ENCODE measurements around the gene ASTN2. TPM values are rescaled to one million over a fixed set of nuclear protein-coding genes. Genes with fewer than 3 reads are reported as not detected.

The ASTN2 gene
- total RNA-seq, 3 donors from 2014 or later: 1.7 to 1.8 (median 1.7) TPM

DNA sequence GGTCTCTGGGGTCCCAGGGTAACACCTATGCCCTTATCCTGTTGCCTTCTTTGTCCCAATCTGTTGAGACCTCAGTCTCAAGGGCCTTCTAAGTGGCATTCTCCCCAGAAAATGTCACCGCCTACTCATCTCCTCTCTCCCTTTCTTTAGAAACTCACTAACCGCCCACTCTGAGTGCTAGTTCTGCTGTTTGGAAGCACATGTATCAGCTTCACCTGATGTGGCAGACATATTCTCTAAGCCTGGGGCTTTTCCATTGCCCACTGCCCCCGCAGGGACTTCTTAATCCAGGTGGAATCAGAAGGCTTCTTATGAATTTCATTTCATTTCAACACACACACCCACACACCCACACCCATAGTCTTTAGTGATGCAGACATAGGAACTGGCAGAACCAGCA, 165.1 kb downstream of the ASTN2 start:
- no peaks in the 10 kb centered on the region for H3K27me3 Mint-ChIP-seq (ENCODE audit: low read depth)
- ATAC-seq (no peak), DNase-seq (no peak)
- H3K4me3 Mint-ChIP-seq: no peak overlapping the region
- no peaks in the 10 kb centered on the region for H3K4me1 Mint-ChIP-seq (ENCODE audit: low read depth)
- no peaks in the 10 kb centered on the region for H3K36me3 Mint-ChIP-seq (ENCODE audit: insufficient read depth)
- H3K9me3 Mint-ChIP-seq: peaks cover 11% of the 10 kb centered on the region

DNA sequence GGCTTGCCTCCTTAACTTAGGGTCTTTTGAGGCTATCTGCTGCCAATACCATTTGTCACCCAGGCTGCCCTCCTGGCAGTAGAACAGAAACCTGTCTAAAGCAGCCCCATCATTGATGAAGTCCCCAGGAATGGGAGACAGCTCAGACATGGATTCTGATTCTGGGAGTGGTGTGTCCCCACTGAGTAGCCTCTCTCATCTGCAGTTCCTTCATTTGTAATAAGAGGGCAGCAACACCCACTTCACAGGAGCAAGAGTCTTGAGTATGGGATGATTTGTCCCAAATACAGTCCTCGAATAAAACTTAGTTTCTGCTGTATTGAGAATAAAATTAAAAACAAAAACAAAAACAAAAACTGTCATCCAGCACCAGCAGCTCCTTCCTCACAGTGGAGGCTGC, 167.6 kb downstream of the ASTN2 start:
- no peak overlapping the region for H3K4me3 Mint-ChIP-seq
- H3K36me3 Mint-ChIP-seq (ENCODE audit: insufficient read depth): no peaks in the 10 kb centered on the region
- H3K27me3 Mint-ChIP-seq (ENCODE audit: low read depth): no peaks in the 10 kb centered on the region
- H3K4me1 Mint-ChIP-seq (ENCODE audit: low read depth): no peaks in the 10 kb centered on the region
- DNase-seq (no peak), ATAC-seq (no peak)
- H3K9me3 Mint-ChIP-seq: peaks cover 11% of the 10 kb centered on the region

DNA sequence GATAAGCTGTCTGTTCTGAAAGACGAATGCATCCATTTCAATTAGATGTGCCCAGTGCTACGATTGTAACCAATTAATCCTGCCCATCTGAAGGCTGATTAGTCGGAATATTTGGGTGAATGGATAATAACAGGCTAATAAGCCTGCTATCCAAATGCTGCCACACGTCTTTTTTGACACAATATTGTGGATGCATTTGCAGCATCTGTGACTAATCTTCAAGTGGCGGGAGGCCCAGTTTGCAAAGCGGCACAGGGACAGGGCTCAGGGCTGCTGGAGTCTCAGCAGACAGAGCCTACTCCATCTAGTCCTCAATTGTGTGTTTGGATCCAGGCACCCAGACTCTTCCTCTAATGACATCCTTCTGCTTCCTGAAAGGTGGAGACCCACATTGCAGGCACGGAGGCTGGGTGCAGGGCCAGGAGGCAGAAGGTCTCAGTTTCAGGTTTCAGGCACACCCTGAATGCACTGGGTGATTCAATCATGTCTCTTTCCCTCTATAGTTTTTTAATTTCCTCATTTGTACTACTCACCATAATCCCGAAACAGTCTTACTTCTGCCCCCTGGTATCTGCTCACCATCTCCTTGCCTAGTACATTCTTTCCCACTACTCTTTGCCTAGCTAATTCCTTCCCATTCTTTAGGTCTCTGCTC, 169.6 kb downstream of the ASTN2 start:
- no peak overlapping the region for H3K4me3 Mint-ChIP-seq
- DNase-seq: no peak
- H3K36me3 Mint-ChIP-seq (ENCODE audit: insufficient read depth): no peaks in the 10 kb centered on the region
- H3K27me3 Mint-ChIP-seq (ENCODE audit: low read depth): no peaks in the 10 kb centered on the region
- no peaks in the 10 kb centered on the region for H3K4me1 Mint-ChIP-seq (ENCODE audit: low read depth)
- H3K9me3 Mint-ChIP-seq: peaks cover 9% of the 10 kb centered on the region
- no peak for ATAC-seq

DNA sequence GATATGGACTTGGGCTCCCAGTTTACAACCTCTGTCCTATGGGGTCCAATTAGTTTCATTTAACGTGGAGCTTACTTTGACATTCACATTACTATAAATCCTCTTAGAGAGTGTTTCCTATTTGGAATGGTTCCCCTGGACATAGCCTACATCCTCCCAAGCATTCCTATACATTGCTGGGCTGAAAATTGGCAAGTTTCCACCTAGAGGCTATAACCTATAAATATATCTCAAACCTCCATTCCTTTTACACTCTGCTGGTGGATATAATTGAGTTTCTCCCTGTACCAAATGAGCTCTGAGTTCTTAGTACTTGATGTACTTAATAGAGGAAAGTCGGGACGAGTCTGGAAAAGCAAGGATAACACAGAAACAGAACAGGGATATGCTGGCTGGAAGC, 172.8 kb downstream of the ASTN2 start:
- Mint-ChIP-seq H3K4me3 (no peak overlapping the region), H3K36me3 (ENCODE audit: insufficient read depth) (no peaks in the 10 kb centered on the region), H3K4me1 (ENCODE audit: low read depth) (no peaks in the 10 kb centered on the region), H3K27me3 (ENCODE audit: low read depth) (no peaks in the 10 kb centered on the region), H3K9me3 (peaks cover 13% of the 10 kb centered on the region)
- ATAC-seq (no peak), DNase-seq (no peak)

DNA sequence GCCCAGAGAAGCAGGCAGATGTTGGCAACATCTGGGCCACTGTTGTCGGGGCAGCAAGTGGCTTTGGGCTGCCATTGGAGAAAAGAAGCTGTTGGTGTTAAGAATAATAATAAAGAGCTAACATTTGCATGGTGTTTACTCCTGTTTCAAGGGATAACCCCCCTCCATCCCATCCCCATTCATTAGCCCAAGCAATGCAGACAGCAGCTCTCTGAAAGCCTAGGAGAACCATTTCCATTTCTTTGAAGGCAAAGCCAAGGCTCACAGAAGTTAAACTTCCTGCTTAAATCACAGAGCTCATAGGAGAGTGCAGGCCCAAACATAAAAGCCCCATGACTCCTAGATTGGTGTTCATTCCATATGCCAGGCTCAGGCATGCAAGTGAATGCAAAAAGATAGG, 175.4 kb downstream of the ASTN2 start:
- peaks cover 9% of the 10 kb centered on the region for H3K9me3 Mint-ChIP-seq
- no peak for ATAC-seq
- no peaks in the 10 kb centered on the region for H3K36me3 Mint-ChIP-seq (ENCODE audit: insufficient read depth)
- H3K4me1 Mint-ChIP-seq (ENCODE audit: low read depth): no peaks in the 10 kb centered on the region
- no peaks in the 10 kb centered on the region for H3K27me3 Mint-ChIP-seq (ENCODE audit: low read depth)
- no peak for DNase-seq
- H3K4me3 Mint-ChIP-seq: no peak overlapping the region

DNA sequence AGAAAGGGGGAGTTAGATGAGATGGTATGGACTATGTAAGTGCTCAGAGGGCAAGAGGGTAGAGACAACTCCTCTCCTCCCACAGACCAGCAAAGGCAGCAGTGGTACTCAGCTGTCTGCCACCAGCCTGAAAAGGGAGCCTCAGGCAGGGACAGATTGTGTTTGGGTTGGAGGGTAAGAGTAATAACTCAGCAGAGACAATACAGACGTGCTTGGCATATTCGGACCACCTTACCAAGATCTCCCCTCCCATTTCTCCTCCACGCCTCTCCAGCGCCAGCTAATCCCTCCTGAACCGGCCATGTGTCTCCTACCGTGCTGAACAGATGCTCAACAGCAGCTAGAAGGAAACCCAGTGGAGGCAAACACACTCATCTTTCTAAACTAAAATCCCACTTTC, 180.8 kb downstream of the ASTN2 start:
- DNase-seq: no peak
- Mint-ChIP-seq H3K4me1 (ENCODE audit: low read depth) (no peaks in the 10 kb centered on the region), H3K27me3 (ENCODE audit: low read depth) (no peaks in the 10 kb centered on the region), H3K4me3 (no peak overlapping the region), H3K36me3 (ENCODE audit: insufficient read depth) (no peaks in the 10 kb centered on the region), H3K9me3 (peaks cover 4% of the 10 kb centered on the region)
- no peak for ATAC-seq

DNA sequence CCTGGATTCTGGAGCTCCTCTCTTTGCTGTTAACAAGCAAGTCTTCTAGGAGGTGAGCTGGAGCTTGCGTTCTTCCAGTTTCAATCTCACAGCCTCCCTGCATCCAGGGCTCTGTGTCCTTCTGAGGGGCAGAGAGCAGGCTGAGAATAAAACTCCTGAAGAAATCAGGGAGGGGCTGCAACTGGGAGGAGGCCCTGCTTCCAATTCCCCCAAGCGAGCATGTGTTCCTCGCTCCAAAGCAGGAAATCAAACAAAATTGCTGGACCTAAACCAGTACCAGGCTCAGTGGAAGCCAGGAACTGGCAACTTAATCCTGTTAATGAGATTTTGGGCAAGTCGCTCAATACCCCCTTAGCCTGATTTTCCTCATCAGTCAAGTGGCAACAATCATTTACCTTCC, 181.8 kb downstream of the ASTN2 start:
- no peaks in the 10 kb centered on the region for H3K36me3 Mint-ChIP-seq (ENCODE audit: insufficient read depth)
- no peak for DNase-seq
- H3K4me1 Mint-ChIP-seq (ENCODE audit: low read depth): no peaks in the 10 kb centered on the region
- no peaks in the 10 kb centered on the region for H3K27me3 Mint-ChIP-seq (ENCODE audit: low read depth)
- peaks cover 4% of the 10 kb centered on the region for H3K9me3 Mint-ChIP-seq
- H3K4me3 Mint-ChIP-seq: no peak overlapping the region
- no peak for ATAC-seq

DNA sequence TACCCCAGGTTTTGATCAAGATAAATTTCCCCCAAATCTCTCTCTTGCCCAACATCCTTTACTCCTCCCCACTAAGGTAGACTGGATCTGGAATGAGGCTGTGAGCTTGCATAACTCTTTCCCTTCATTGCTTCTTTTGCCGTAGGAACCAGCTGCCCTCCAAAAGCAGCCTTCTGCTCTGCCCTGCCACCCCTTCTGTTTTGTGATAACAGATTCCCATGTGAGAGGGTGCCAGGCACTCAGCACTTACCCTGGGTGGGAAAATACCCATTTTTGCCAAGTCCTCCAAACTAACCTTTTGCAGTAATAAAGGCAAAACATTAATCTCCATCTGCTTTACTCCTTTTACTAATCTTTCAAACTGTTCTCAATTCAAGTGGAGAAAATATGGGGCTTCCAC, 182.6 kb downstream of the ASTN2 start:
- DNase-seq: no peak

DNA sequence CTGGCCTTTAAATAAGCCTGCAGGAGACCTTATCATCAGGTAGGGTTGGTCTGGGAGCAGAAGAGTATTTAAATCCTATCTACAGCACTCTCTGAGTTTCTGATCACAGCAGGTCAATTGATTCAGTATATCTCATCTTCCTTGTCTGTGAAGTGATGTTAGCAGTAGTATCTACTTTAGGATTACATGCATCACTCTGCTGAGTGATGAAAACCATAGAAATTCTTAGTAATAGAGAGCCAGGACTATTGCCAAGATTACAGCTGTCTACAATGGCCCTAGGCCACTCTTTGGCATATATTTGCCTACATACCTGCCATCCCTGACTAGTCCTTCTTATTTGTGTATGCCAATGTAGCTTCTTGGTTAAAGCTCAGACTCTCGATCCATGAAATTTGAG, 183.8 kb downstream of the ASTN2 start:
- H3K4me3 Mint-ChIP-seq: no peak overlapping the region
- H3K36me3 Mint-ChIP-seq (ENCODE audit: insufficient read depth): no peaks in the 10 kb centered on the region
- H3K9me3 Mint-ChIP-seq: peaks cover 4% of the 10 kb centered on the region
- no peaks in the 10 kb centered on the region for H3K4me1 Mint-ChIP-seq (ENCODE audit: low read depth)
- DNase-seq: no peak
- H3K27me3 Mint-ChIP-seq (ENCODE audit: low read depth): no peaks in the 10 kb centered on the region
- no peak for ATAC-seq

More for the DNA sequence above, 182.6 kb downstream of the ASTN2 start:
- ATAC-seq: no peak
- H3K27me3 Mint-ChIP-seq (ENCODE audit: low read depth): no peaks in the 10 kb centered on the region
- H3K4me3 Mint-ChIP-seq: no peak overlapping the region
- no peaks in the 10 kb centered on the region for H3K36me3 Mint-ChIP-seq (ENCODE audit: insufficient read depth)
- H3K9me3 Mint-ChIP-seq: peaks cover 4% of the 10 kb centered on the region
- no peaks in the 10 kb centered on the region for H3K4me1 Mint-ChIP-seq (ENCODE audit: low read depth)

DNA sequence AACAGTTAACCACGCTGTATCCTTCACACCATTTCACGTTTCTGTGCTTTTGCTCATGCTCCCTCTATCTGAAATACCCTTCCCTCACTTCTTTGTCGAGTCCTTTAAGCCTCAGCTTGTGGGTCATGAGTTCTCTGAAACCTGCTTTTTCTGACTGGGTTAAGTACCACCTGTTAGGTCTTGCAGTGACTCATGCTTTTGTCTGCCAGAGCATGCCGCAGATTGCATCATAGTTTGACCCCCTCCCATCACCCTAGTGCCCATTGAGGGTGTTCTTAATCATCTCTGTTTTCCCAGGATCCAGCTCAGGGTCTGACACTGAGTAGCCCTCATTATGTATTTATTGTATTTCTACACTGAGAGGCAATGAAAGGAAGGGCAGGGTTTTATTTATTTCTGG, 190.2 kb downstream of the ASTN2 start:
- DNase-seq: no peak
- no peaks in the 10 kb centered on the region for H3K27me3 Mint-ChIP-seq (ENCODE audit: low read depth)
- ATAC-seq: no peak
- no peak overlapping the region for H3K4me3 Mint-ChIP-seq
- no peaks in the 10 kb centered on the region for H3K36me3 Mint-ChIP-seq (ENCODE audit: insufficient read depth)
- H3K4me1 Mint-ChIP-seq (ENCODE audit: low read depth): no peaks in the 10 kb centered on the region
- H3K9me3 Mint-ChIP-seq: no peaks in the 10 kb centered on the region

DNA sequence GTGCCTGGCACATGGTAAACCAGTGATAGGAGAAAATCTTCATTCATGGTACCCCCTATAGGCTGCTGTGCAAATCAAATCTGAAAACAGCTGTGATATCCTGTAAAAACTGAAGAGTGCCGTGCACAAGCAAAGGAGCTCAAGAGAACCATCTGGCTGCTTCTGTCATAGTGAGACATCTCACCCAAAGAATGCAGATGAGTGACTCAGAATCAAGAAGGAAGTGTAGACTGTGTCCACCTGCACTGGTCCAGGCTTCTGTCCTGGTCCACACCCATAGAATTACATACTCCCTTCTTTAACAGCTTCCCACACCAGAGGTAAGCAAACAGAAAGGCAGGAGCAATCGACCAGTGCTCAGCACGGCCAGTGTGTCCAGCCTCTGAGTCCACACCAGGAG, 195.9 kb downstream of the ASTN2 start:
- no peak for DNase-seq
- ATAC-seq: no peak
- H3K4me3 Mint-ChIP-seq: no peak overlapping the region
- no peaks in the 10 kb centered on the region for H3K4me1 Mint-ChIP-seq (ENCODE audit: low read depth)
- H3K27me3 Mint-ChIP-seq (ENCODE audit: low read depth): no peaks in the 10 kb centered on the region
- no peaks in the 10 kb centered on the region for H3K9me3 Mint-ChIP-seq
- H3K36me3 Mint-ChIP-seq (ENCODE audit: insufficient read depth): no peaks in the 10 kb centered on the region

DNA sequence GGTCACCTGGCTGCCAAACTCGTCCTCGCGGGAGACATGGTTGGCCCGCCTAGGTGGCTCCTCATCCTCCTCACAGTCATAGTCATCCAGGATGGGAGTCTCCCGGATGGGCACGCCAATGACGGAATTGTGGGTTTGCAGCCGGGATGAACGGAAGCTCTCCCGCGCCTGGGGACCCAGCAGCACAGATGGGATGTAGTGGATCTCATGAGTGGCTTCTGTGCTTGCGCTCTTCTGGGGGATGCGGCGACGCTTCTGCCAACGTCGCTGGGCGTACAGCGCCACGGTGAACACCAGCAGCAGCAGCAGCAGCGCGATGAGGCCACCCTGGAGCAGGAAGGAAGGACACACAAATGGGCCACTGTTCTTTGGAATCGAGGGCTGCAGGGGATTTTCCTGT, 200.4 kb downstream of the ASTN2 start:
- Mint-ChIP-seq H3K4me3 (no peak overlapping the region), H3K36me3 (ENCODE audit: insufficient read depth) (no peaks in the 10 kb centered on the region), H3K27me3 (ENCODE audit: low read depth) (no peaks in the 10 kb centered on the region), H3K9me3 (peaks cover 7% of the 10 kb centered on the region), H3K4me1 (ENCODE audit: low read depth) (no peaks in the 10 kb centered on the region)
- ATAC-seq (no peak), DNase-seq (no peak)

DNA sequence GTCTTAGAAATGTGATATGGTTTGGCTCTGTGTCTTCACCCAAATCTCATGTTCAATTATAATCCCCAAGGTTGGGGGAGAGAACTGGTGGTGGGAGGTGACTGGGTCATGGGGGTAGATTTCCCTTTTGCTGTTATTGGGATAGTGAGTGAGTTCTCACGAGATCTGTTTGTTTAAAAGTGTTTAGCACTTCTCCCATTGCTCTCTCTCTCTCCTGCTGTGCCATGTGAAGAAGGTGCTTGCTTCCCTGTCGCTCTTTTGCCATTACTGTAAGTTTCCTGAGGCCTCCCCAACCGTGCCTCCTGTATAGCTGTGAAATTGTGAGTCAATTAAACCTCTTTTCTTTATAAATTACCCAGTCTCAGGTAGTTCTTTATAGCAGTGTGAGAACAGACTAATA, 203.6 kb downstream of the ASTN2 start:
- ATAC-seq (no peak), DNase-seq (no peak)
- Mint-ChIP-seq H3K27me3 (ENCODE audit: low read depth) (no peaks in the 10 kb centered on the region), H3K36me3 (ENCODE audit: insufficient read depth) (no peaks in the 10 kb centered on the region), H3K4me1 (ENCODE audit: low read depth) (no peaks in the 10 kb centered on the region), H3K9me3 (peaks cover 20% of the 10 kb centered on the region), H3K4me3 (no peak overlapping the region)

DNA sequence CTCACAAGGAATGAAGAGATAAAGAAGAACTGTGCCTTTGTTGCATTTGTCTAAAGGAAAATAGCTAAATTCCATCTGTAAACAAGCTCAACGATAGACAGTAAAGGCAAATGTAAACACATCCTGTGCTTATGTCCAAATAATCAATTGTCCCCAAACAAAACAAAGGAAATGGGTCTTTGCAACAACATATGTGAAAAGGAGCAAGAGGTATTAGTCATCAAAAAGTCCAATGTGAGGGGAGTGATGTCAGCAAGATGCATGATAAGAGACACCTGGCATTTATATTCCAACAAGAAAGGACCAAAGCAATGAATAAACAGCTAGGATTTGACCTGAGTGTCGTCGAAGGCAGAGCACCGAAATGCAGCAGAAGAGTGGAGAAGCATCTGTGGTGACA, 209.1 kb downstream of the ASTN2 start:
- ATAC-seq (no peak), DNase-seq (no peak)
- no peaks in the 10 kb centered on the region for H3K27me3 Mint-ChIP-seq (ENCODE audit: low read depth)
- H3K4me3 Mint-ChIP-seq: no peak overlapping the region
- peaks cover 24% of the 10 kb centered on the region for H3K9me3 Mint-ChIP-seq
- H3K4me1 Mint-ChIP-seq (ENCODE audit: low read depth): no peaks in the 10 kb centered on the region
- no peaks in the 10 kb centered on the region for H3K36me3 Mint-ChIP-seq (ENCODE audit: insufficient read depth)

DNA sequence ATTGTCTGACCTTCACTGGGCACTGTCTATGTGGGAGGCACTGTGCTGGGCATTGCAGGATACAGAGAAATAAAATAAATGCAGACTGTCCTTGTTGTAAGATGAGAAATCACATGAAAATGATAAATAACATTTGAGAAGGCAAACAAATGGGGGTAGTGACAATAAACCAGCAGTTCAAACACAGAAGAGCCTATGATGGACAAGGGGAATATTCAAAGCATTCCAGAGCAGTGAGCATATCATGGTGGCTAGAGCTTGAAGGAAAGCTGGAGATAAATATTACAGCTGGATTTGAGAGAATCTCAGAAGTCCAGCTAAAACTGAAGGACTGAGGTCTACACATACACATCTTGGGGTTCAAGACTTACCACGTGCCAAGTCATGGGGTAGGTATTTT, 209.9 kb downstream of the ASTN2 start:
- ATAC-seq (no peak), DNase-seq (no peak)
- H3K27me3 Mint-ChIP-seq (ENCODE audit: low read depth): no peaks in the 10 kb centered on the region
- no peaks in the 10 kb centered on the region for H3K4me1 Mint-ChIP-seq (ENCODE audit: low read depth)
- peaks cover 20% of the 10 kb centered on the region for H3K9me3 Mint-ChIP-seq
- H3K36me3 Mint-ChIP-seq (ENCODE audit: insufficient read depth): no peaks in the 10 kb centered on the region
- no peak overlapping the region for H3K4me3 Mint-ChIP-seq
